ENCODE data around the gene ANKRD34C. TPM values are rescaled to one million over a fixed set of nuclear protein-coding genes. Genes with fewer than 3 reads are reported as not detected.

ANKRD34C gene
- polyA plus RNA-seq (2013) = not detected

DNA sequence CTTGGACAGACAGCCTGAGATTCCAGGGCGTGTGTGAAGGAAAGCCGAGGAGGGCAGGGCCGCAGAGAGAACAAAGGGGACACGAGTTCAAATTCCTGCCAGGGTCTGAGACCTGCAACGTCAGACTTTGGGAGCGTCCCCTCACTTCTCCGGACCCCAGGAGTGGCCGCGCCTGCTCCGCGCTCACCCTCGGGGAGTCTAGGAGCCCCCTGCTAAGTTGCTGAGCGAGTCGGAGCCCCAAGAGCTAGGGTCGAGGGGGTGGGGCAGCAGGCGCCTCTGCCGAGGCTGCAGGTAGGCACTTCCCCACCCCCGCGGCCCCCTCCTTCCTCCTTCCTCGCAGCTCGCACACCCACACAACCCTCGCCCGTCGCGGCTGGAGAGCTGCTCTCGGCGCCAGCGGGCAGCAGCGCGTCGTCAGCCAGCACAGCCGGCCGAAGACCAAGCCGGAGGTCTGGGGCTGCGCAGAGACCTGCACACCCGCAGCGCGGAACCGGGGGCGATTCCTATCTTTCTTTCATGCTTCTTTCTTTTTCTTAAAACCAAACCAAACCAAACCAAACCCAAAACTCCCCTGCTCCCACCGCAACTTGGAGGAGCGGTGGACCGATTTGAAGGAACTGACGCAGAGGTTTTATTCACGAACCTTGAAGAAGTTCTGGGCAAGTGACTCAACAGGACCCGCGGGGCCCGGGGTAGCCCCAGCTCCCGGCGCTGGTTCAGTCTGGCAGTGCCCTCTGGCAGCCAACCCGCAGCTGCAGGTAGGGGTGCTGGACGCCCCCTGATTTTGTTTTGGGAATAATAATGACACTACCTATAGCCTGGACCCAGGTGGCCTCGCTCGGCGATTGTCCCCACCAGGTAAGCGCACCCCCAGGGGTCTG, at the start of gene ANKRD34C:
Gene ANKRD34C (plus strand): TSS at position 352 of the 881 bp plus-strand sequence. CDS start 10,563 bp downstream, outside the sequence.
- Histone ChIP-seq H3K27ac (ENCODE audit: insufficient read depth in 1 of 2, low read depth in 1 of 2, low read length in 2 of 2, poor library complexity in 1 of 2, severe bottlenecking in 2 of 2) (no peak within 1 kb of the TSS), H3K27me3 (replicated peaks in 2 of 5; ENCODE audit: control insufficient read depth in 4 of 5, insufficient read depth in 5 of 5, low read length in 4 of 5) (peaks cover 16 to 66% (median 30%) of the 10 kb centered on the region in 5 experiments)
- POLR2A ChIA-PET = no interaction called here

DNA sequence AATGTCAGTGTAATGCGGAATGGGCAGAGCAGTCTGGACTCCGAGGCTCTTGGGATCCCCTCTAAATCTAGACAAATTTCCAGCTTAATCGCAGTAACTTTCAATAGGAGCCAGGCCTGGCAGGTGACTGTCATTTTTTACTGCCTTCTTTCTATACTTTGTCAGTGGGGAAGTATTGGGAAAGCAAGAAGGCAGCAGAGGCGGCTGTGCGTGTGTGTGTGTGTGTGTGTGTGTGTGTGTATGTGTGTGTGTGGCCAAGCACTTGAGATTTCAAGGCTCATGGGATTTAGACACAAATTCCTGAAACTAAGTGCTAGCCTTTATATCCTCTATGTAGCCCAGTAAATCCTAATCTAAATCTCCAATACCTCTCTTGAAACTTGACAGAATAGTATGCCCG, 49.3 kb upstream of the ANKRD34C start:
- Histone ChIP-seq H3K36me3 (ENCODE audit: control insufficient read depth in 4 of 4, insufficient read depth in 4 of 4, low read length in 3 of 4) (no peaks in the 10 kb centered on the region), H3K4me1 (ENCODE audit: control extremely low read depth in 1 of 4, control insufficient read depth in 4 of 4, insufficient read depth in 4 of 4, low read length in 3 of 4) (no peaks in the 10 kb centered on the region), H3K4me3 (ENCODE audit: control insufficient read depth in 1 of 7, extremely low read depth in 1 of 7, insufficient read depth in 4 of 7, low read depth in 2 of 7, low read length in 6 of 7) (no peak overlapping the region), H3K27me3 (replicated peaks in 2 of 5; ENCODE audit: control insufficient read depth in 4 of 5, insufficient read depth in 5 of 5, low read length in 4 of 5) (peaks cover 0 to 11% (median 9%) of the 10 kb centered on the region in 5 experiments), H3K9me3 (ENCODE audit: control extremely low read depth in 1 of 5, control insufficient read depth in 4 of 5, insufficient read depth in 2 of 5, low read depth in 1 of 5, low read length in 4 of 5) (peaks cover 0 to 16% (median 1%) of the 10 kb centered on the region in 5 experiments), H3K27ac (ENCODE audit: insufficient read depth in 1 of 2, low read depth in 1 of 2, low read length in 2 of 2, poor library complexity in 1 of 2, severe bottlenecking in 2 of 2) (no peak overlapping the region)
- WGBS (ENCODE audit: insufficient coverage) = 91% methylated on average over 3 of the region's 6 CpGs
- CTCF ChIA-PET = no interaction called here
- DNase-seq = no peak
- POLR2A ChIA-PET = no interaction called here

More for the DNA sequence above, at the start of gene ANKRD34C:
- no peak within 1 kb of the TSS for H3K4me3 ChIP-seq (ENCODE audit: control insufficient read depth in 1 of 7, extremely low read depth in 1 of 7, insufficient read depth in 4 of 7, low read depth in 2 of 7, low read length in 6 of 7)
- no peaks in the 10 kb centered on the region for H3K4me1 ChIP-seq (ENCODE audit: control extremely low read depth in 1 of 4, control insufficient read depth in 4 of 4, insufficient read depth in 4 of 4, low read length in 3 of 4)
- H3K9me3 ChIP-seq (ENCODE audit: control extremely low read depth in 1 of 5, control insufficient read depth in 4 of 5, insufficient read depth in 2 of 5, low read depth in 1 of 5, low read length in 4 of 5) = peaks cover 0 to 8% (median 5%) of the 10 kb centered on the region in 5 experiments
- no peaks in the 10 kb centered on the region for H3K36me3 ChIP-seq (ENCODE audit: control insufficient read depth in 4 of 4, insufficient read depth in 4 of 4, low read length in 3 of 4)
- 9% methylated on average over 39 of the region's 56 CpGs for WGBS (ENCODE audit: insufficient coverage)
- peak in 2 of 3 donors; percentile 17 to 19 for DNase-seq
- CTCF ChIA-PET = no interaction called here

DNA sequence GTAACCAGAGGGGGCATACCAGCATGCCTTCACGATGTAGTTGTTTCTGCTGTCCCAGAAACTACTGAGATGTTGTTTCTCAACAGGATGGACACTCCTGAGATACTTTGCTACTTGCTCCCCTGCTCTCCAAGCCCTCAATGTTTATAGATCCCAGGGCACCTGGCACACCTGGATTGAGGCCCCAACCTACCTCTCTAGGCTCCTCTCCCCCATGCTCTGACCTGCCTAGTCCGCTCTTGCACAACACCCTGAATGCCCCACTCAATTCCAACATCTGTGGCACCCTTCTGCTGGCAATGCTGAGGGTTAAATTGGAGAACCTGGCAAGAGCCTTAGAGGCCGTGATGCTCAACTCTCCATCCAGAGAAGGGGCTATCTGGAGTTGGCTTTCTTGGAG, 42.5 kb upstream of the ANKRD34C start:
- ChIA-PET POLR2A (no interaction called here), CTCF (no interaction called here)
- 59% methylated on average over 2 of the region's 3 CpGs for WGBS (ENCODE audit: insufficient coverage)

DNA sequence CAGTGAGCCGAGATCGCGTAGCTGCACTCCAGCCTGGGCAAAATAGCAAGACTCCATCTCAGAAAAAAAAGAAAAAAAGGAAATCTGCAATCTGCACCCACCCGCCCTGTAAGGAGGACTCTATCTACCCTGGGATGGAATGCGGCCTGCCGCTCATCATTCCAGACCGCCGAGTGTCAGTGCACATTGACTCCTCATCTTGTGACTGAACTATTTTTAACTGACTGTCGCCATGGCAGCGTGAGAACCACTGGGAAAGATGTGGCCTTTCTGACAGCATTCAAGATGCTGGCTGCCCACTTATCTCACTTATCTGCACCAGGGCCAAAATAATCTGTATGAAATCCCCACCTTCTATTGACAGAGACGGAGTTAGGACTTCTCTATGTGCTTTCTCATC, 38.8 kb upstream of the ANKRD34C start:
- no peaks in the 10 kb centered on the region for H3K4me1 ChIP-seq (ENCODE audit: control extremely low read depth in 1 of 4, control insufficient read depth in 4 of 4, insufficient read depth in 4 of 4, low read length in 3 of 4)
- peaks cover 0 to 2% (median 0%) of the 10 kb centered on the region in 5 experiments for H3K27me3 ChIP-seq (replicated peaks in 2 of 5; ENCODE audit: control insufficient read depth in 4 of 5, insufficient read depth in 5 of 5, low read length in 4 of 5)
- no peaks in the 10 kb centered on the region for H3K9me3 ChIP-seq (ENCODE audit: control extremely low read depth in 1 of 5, control insufficient read depth in 4 of 5, insufficient read depth in 2 of 5, low read depth in 1 of 5, low read length in 4 of 5)
- H3K4me3 ChIP-seq (ENCODE audit: control insufficient read depth in 1 of 7, extremely low read depth in 1 of 7, insufficient read depth in 4 of 7, low read depth in 2 of 7, low read length in 6 of 7) = no peak overlapping the region
- ChIA-PET CTCF (no interaction called here), POLR2A (no interaction called here)
- no peak overlapping the region for H3K27ac ChIP-seq (ENCODE audit: insufficient read depth in 1 of 2, low read depth in 1 of 2, low read length in 2 of 2, poor library complexity in 1 of 2, severe bottlenecking in 2 of 2)
- WGBS (ENCODE audit: insufficient coverage) = 88% methylated on average over 10 of the region's 11 CpGs
- H3K36me3 ChIP-seq (ENCODE audit: control insufficient read depth in 4 of 4, insufficient read depth in 4 of 4, low read length in 3 of 4) = no peaks in the 10 kb centered on the region
- DNase-seq = no peak

More for the DNA sequence above, 42.5 kb upstream of the ANKRD34C start:
- Histone ChIP-seq H3K9me3 (ENCODE audit: control extremely low read depth in 1 of 5, control insufficient read depth in 4 of 5, insufficient read depth in 2 of 5, low read depth in 1 of 5, low read length in 4 of 5) (no peaks in the 10 kb centered on the region), H3K27ac (ENCODE audit: insufficient read depth in 1 of 2, low read depth in 1 of 2, low read length in 2 of 2, poor library complexity in 1 of 2, severe bottlenecking in 2 of 2) (no peak overlapping the region), H3K27me3 (replicated peaks in 2 of 5; ENCODE audit: control insufficient read depth in 4 of 5, insufficient read depth in 5 of 5, low read length in 4 of 5) (peaks cover 0 to 11% (median 9%) of the 10 kb centered on the region in 5 experiments), H3K36me3 (ENCODE audit: control insufficient read depth in 4 of 4, insufficient read depth in 4 of 4, low read length in 3 of 4) (no peaks in the 10 kb centered on the region), H3K4me1 (ENCODE audit: control extremely low read depth in 1 of 4, control insufficient read depth in 4 of 4, insufficient read depth in 4 of 4, low read length in 3 of 4) (no peaks in the 10 kb centered on the region), H3K4me3 (ENCODE audit: control insufficient read depth in 1 of 7, extremely low read depth in 1 of 7, insufficient read depth in 4 of 7, low read depth in 2 of 7, low read length in 6 of 7) (no peak overlapping the region)
- no peak for DNase-seq

DNA sequence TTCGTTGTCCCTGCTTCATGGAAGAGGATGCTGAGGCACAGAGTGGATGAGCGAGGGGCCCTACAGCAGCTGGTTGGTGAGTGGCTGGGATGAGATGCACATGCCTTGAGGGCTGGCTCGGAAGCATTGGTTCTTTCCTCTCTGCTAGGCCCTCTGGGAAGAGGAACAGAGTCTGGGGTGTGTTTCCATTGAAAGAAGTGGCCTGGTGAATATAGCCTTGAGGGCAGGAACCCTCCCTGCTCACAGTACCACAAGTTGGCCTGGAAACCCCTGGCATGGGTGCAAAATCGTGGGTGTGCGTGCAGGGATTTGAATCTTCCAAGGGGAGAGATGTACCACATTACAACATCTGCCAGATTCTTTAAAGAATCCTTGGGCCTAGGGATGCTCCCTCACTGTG, 37.6 kb upstream of the ANKRD34C start:
- Histone ChIP-seq H3K4me1 (ENCODE audit: control extremely low read depth in 1 of 4, control insufficient read depth in 4 of 4, insufficient read depth in 4 of 4, low read length in 3 of 4) (no peaks in the 10 kb centered on the region), H3K9me3 (ENCODE audit: control extremely low read depth in 1 of 5, control insufficient read depth in 4 of 5, insufficient read depth in 2 of 5, low read depth in 1 of 5, low read length in 4 of 5) (no peaks in the 10 kb centered on the region), H3K4me3 (ENCODE audit: control insufficient read depth in 1 of 7, extremely low read depth in 1 of 7, insufficient read depth in 4 of 7, low read depth in 2 of 7, low read length in 6 of 7) (no peak overlapping the region), H3K36me3 (ENCODE audit: control insufficient read depth in 4 of 4, insufficient read depth in 4 of 4, low read length in 3 of 4) (no peaks in the 10 kb centered on the region), H3K27me3 (replicated peaks in 2 of 5; ENCODE audit: control insufficient read depth in 4 of 5, insufficient read depth in 5 of 5, low read length in 4 of 5) (peaks cover 0 to 2% (median 0%) of the 10 kb centered on the region in 5 experiments), H3K27ac (ENCODE audit: insufficient read depth in 1 of 2, low read depth in 1 of 2, low read length in 2 of 2, poor library complexity in 1 of 2, severe bottlenecking in 2 of 2) (no peak overlapping the region)
- whole genome bisulfite sequencing (ENCODE audit: insufficient coverage) = 93% methylated on average over 5 of the region's 5 CpGs
- DNase-seq = no peak
- ChIA-PET POLR2A (no interaction called here), CTCF (no interaction called here)

DNA sequence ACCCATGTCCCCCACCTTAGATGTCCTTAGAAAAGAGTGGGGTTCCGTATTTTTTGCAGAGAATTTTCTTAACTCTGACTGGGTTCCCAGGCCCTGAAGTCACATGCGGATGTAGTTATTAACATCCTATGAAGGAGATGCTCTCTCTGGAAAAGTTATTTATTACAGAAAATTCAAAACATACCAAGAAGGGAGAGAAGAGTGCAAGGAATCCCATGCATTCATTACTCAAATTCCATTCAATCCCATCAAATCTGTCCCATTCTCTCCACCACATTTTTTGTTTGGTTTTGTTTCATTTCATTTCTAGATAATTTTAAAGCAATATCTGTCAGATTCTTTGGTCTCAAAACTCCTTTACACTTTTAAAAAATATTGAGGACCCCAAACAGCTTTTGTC, 34.3 kb upstream of the ANKRD34C start:
- POLR2A ChIA-PET = no interaction called here
- Histone ChIP-seq H3K27me3 (replicated peaks in 2 of 5; ENCODE audit: control insufficient read depth in 4 of 5, insufficient read depth in 5 of 5, low read length in 4 of 5) (peaks cover 0 to 10% (median 4%) of the 10 kb centered on the region in 5 experiments), H3K36me3 (ENCODE audit: control insufficient read depth in 4 of 4, insufficient read depth in 4 of 4, low read length in 3 of 4) (no peaks in the 10 kb centered on the region), H3K4me1 (ENCODE audit: control extremely low read depth in 1 of 4, control insufficient read depth in 4 of 4, insufficient read depth in 4 of 4, low read length in 3 of 4) (no peaks in the 10 kb centered on the region), H3K4me3 (ENCODE audit: control insufficient read depth in 1 of 7, extremely low read depth in 1 of 7, insufficient read depth in 4 of 7, low read depth in 2 of 7, low read length in 6 of 7) (no peak overlapping the region), H3K27ac (ENCODE audit: insufficient read depth in 1 of 2, low read depth in 1 of 2, low read length in 2 of 2, poor library complexity in 1 of 2, severe bottlenecking in 2 of 2) (no peak overlapping the region), H3K9me3 (ENCODE audit: control extremely low read depth in 1 of 5, control insufficient read depth in 4 of 5, insufficient read depth in 2 of 5, low read depth in 1 of 5, low read length in 4 of 5) (no peaks in the 10 kb centered on the region)
- CTCF ChIA-PET = no interaction called here
- 86% methylated on average over 1 of the region's 2 CpGs for WGBS (ENCODE audit: insufficient coverage)
- DNase-seq = no peak

DNA sequence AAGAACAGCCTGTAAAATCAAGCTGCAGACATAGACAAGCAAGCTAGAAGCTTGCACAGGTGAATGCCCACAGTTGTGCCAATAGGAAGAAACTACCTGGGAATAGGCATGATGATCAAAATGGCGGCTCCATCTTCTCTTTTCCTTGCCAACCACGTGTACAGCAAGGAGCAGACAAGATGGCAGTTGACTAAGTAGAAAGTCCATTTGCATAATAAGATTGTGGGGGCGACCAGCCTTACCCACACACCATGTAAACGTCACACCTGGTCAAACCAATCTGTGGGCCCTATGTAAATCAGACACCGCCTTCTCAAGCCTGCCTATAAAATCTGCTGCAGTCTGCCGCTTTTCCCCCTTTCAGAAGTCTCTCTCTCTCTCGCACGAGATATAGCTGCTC, 25.1 kb upstream of the ANKRD34C start:
- Histone ChIP-seq H3K4me3 (ENCODE audit: control insufficient read depth in 1 of 7, extremely low read depth in 1 of 7, insufficient read depth in 4 of 7, low read depth in 2 of 7, low read length in 6 of 7) (no peak overlapping the region), H3K27me3 (replicated peaks in 2 of 5; ENCODE audit: control insufficient read depth in 4 of 5, insufficient read depth in 5 of 5, low read length in 4 of 5) (peaks cover 0 to 5% (median 2%) of the 10 kb centered on the region in 5 experiments), H3K27ac (ENCODE audit: insufficient read depth in 1 of 2, low read depth in 1 of 2, low read length in 2 of 2, poor library complexity in 1 of 2, severe bottlenecking in 2 of 2) (no peak overlapping the region), H3K4me1 (ENCODE audit: control extremely low read depth in 1 of 4, control insufficient read depth in 4 of 4, insufficient read depth in 4 of 4, low read length in 3 of 4) (no peaks in the 10 kb centered on the region), H3K36me3 (ENCODE audit: control insufficient read depth in 4 of 4, insufficient read depth in 4 of 4, low read length in 3 of 4) (no peaks in the 10 kb centered on the region), H3K9me3 (ENCODE audit: control extremely low read depth in 1 of 5, control insufficient read depth in 4 of 5, insufficient read depth in 2 of 5, low read depth in 1 of 5, low read length in 4 of 5) (peaks cover 0 to 2% (median 2%) of the 10 kb centered on the region in 5 experiments)
- ChIA-PET CTCF (no interaction called here), POLR2A (no interaction called here)
- DNase-seq = no peak
- WGBS (ENCODE audit: insufficient coverage) = 98% methylated on average over 5 of the region's 8 CpGs
